ENCODE results near the gene CACNA1C.

- TF ChIP-seq CTCF (IDR thresholded peaks at IDR 0.05) (no peak), EP300 (IDR thresholded peaks at IDR 0.05) (no peak), POLR2A (IDR thresholded peaks at IDR 0.05) (no peak), POLR2AphosphoS5 (IDR thresholded peaks at IDR 0.05) (no peak)
Measured at GRCh38 chr12:2481346-2481745, 428.6 kb downstream of the CACNA1C start.

All from suprapubic skin (tissue), 4 donors.